ENCODE data around the gene IFI27L1.
"Not testable (repeated sequence)": the region's sequence is repeated elsewhere in the genome, so short reads cannot be mapped to it uniquely, and the experiment has no call there.

The IFI27L1 gene

GRCh38 chr14:94048691-94049624 lies 32.2 kb upstream of the IFI27L1 start:
- no peak for DNase-seq (ENCODE audit: low spot score)

- no peak for DNase-seq (ENCODE audit: low spot score)
Observed at GRCh38 chr14:94049625-94050023, 31.5 kb upstream of the IFI27L1 start.

GRCh38 chr14:94050231-94050880 lies 30.8 kb upstream of the IFI27L1 start:
- no peak for DNase-seq (ENCODE audit: low spot score)

GRCh38 chr14:94051115-94051514 lies 30.0 kb upstream of the IFI27L1 start:
- peak; percentile 62 for DNase-seq (ENCODE audit: low spot score)

GRCh38 chr14:94051779-94052178 lies 29.3 kb upstream of the IFI27L1 start:
- no peak for DNase-seq (ENCODE audit: low spot score)

GRCh38 chr14:94052199-94052598 lies 28.9 kb upstream of the IFI27L1 start:
- DNase-seq (ENCODE audit: low spot score), result no peak

GRCh38 chr14:94052662-94053061 lies 28.4 kb upstream of the IFI27L1 start:
- no peak for DNase-seq (ENCODE audit: low spot score)

- DNase-seq (ENCODE audit: low spot score), result no peak
Observed at GRCh38 chr14:94054401-94054800, 26.7 kb upstream of the IFI27L1 start.

GRCh38 chr14:94054936-94055335 lies 26.2 kb upstream of the IFI27L1 start:
- no peak for DNase-seq (ENCODE audit: low spot score)

- peak; percentile 40 for DNase-seq (ENCODE audit: low spot score)
Observed at GRCh38 chr14:94056579-94057308, 24.4 kb upstream of the IFI27L1 start.

GRCh38 chr14:94058128-94058673 lies 22.9 kb upstream of the IFI27L1 start:
- DNase-seq (ENCODE audit: low spot score), result no peak

- DNase-seq (ENCODE audit: low spot score), result no peak
Observed at GRCh38 chr14:94058674-94059138, 22.4 kb upstream of the IFI27L1 start.

- no peak for DNase-seq (ENCODE audit: low spot score)
Observed at GRCh38 chr14:94059998-94060397, 21.1 kb upstream of the IFI27L1 start.

GRCh38 chr14:94062344-94062940 lies 18.7 kb upstream of the IFI27L1 start:
- DNase-seq (ENCODE audit: low spot score), result no peak

GRCh38 chr14:94066089-94066676 lies 14.9 kb upstream of the IFI27L1 start:
- no peak for DNase-seq (ENCODE audit: low spot score)

- DNase-seq (ENCODE audit: low spot score), result not testable (repeated sequence)
Observed at GRCh38 chr14:94072076-94072475, 9.0 kb upstream of the IFI27L1 start.

- DNase-seq (ENCODE audit: low spot score), result no peak
Observed at GRCh38 chr14:94074534-94074933, 6.6 kb upstream of the IFI27L1 start.

- DNase-seq (ENCODE audit: low spot score), result no peak
Observed at GRCh38 chr14:94075008-94075407, 6.1 kb upstream of the IFI27L1 start.

- DNase-seq (ENCODE audit: low spot score), result no peak
Observed at GRCh38 chr14:94077111-94077821, 3.8 kb upstream of the IFI27L1 start.

GRCh38 chr14:94077823-94078222 lies 3.3 kb upstream of the IFI27L1 start:
- DNase-seq (ENCODE audit: low spot score), result no peak
